Prostate gland (tissue), 2 donors: ENCODE data around the gene DNMT3B. TPM values are rescaled to one million over a fixed set of nuclear protein-coding genes. Genes with fewer than 3 reads are reported as not detected.

Experiments
- DNase-seq: peaks from one replicate; pipeline ENCODE4 v3.0.0-alpha.2; 2019; ENCODE audit warnings: low spot score
- H3K27ac ChIP-seq, 2 donors: fragments of 200-600 bp; sonication (generic); 2 replicates each; pipeline ENCODE4 v1.5.1; 2017 to 2019
- H3K27me3 ChIP-seq: fragments of 200-600 bp; sonication (generic); replicated peaks from 2 replicates; pipeline ENCODE4 v1.5.1; 2019; ENCODE audit not compliant: insufficient read depth
- H3K36me3 ChIP-seq, 2 donors: fragments of 200-600 bp; sonication (generic); 1 replicate in 1 of 2; 2 replicates in 1 of 2; pipeline versions ENCODE4 v1.5.1 to v1.8.1; 2017 to 2019
- H3K4me1 ChIP-seq: fragments of 200-600 bp; sonication (generic); replicated peaks from 2 replicates; pipeline ENCODE4 v1.5.1; 2019
- H3K4me3 ChIP-seq, 2 donors: fragments of 200-600 bp; sonication (generic); 2 replicates each; pipeline ENCODE4 v1.5.1; 2017 to 2019
- H3K9me3 ChIP-seq: fragments of 200-600 bp; sonication (generic); 2 replicates; pipeline ENCODE4 v1.5.1; 2017
- CTCF ChIP-seq, 4 experiments: fragments of 200-600 bp in 2 of 4; fragments of 450-650 bp in 2 of 4; sonication (generic) in 2 of 4; IDR thresholded peaks; 1 replicate in 3 of 4; 2 replicates in 1 of 4; pipeline ENCODE4 v1.5.1; 2016 to 2019; ENCODE audit warnings: antibody characterized with exemption in 4 of 4, mild to moderate bottlenecking in 2 of 4, moderate library complexity in 2 of 4
- POLR2A ChIP-seq: fragments of 450-650 bp; IDR thresholded peaks from one replicate; pipeline ENCODE4 v1.6.1; 2016; ENCODE audit warnings: antibody characterized with exemption, mild to moderate bottlenecking
- POLR2AphosphoS5 ChIP-seq: sonication (generic); formaldehyde crosslinking; IDR thresholded peaks from one replicate; pipeline ENCODE4 v1.6.1; 2017; ENCODE audit warnings: antibody characterized with exemption
- WGBS: methylation state at CpG from one replicate; pipeline ENCODE4 v1.1.5; 2018; 5-methylcytosine and 5-hydroxymethylcytosine counted together
- intact Hi-C: fragments of 100-400 bp; cut with DNase I; formaldehyde crosslinking; loops from one replicate; pipeline ENCODE4 v1.14.2; 2022
- total RNA-seq, 2 donors: library from RNA; depleted of rRNA; stranded (reverse); fragments of >200 nt; gene quantifications; one replicate each; pipeline ENCODE4 v1.1.0, GENCODE V29; 2016

Gene DNMT3B
- total RNA-seq, 2 donors from 2014 or later, result 0.41 to 11.5 TPM

GRCh38 chr20:32786059-32786760, 24.0 kb downstream of the DNMT3B start:
- H3K27ac ChIP-seq, result no peak overlapping the region
- no peaks in the 10 kb centered on the region for H3K4me1 ChIP-seq
- 96% methylated on average over 15 of the region's 16 CpGs for WGBS
- no peak overlapping the region for H3K4me3 ChIP-seq
- TF ChIP-seq POLR2AphosphoS5 (no peak), CTCF (IDR thresholded peaks at IDR 0.05) (no peak), POLR2A (no peak)
- no peaks in the 10 kb centered on the region for H3K9me3 ChIP-seq
- intact Hi-C loops, result no loop called here
- H3K27me3 ChIP-seq, result no peaks in the 10 kb centered on the region
- H3K36me3 ChIP-seq, result no peaks in the 10 kb centered on the region
- no peak for DNase-seq

- H3K36me3 ChIP-seq, result no peaks in the 10 kb centered on the region
- no peak for DNase-seq
- H3K27me3 ChIP-seq, result no peaks in the 10 kb centered on the region
- WGBS, result 89% methylated on average over 16 of the region's 16 CpGs
- TF ChIP-seq CTCF (IDR thresholded peaks at IDR 0.05) (no peak), POLR2AphosphoS5 (no peak), POLR2A (no peak)
- H3K9me3 ChIP-seq, result no peaks in the 10 kb centered on the region
- H3K4me1 ChIP-seq, result no peaks in the 10 kb centered on the region
- no peak overlapping the region for H3K4me3 ChIP-seq
- intact Hi-C loops, result no loop called here
- H3K27ac ChIP-seq, result no peak overlapping the region
Observed at GRCh38 chr20:32787168-32787567, 25.0 kb downstream of the DNMT3B start.

GRCh38 chr20:32789896-32790750, 27.9 kb downstream of the DNMT3B start:
- 74% methylated on average over 6 of the region's 6 CpGs for WGBS
- no peaks in the 10 kb centered on the region for H3K36me3 ChIP-seq
- H3K9me3 ChIP-seq, result no peaks in the 10 kb centered on the region
- no peak overlapping the region for H3K27ac ChIP-seq
- DNase-seq, result peak; percentile 63
- H3K27me3 ChIP-seq, result no peaks in the 10 kb centered on the region
- TF ChIP-seq CTCF (IDR thresholded peaks at IDR 0.05) (peak; percentile 93 to 96 (median 94)), POLR2AphosphoS5 (peak; percentile 23), POLR2A (no peak)
- H3K4me3 ChIP-seq, result no peak overlapping the region
- H3K4me1 ChIP-seq, result no peaks in the 10 kb centered on the region
- intact Hi-C loops, result loop anchor here (5.0 to 10.0 kb wide), 2 partner anchors 305 to 512 kb away; no protein-coding TSS in a partner anchor

GRCh38 chr20:32790751-32791057, 28.5 kb downstream of the DNMT3B start:
- intact Hi-C loops, result loop anchor here (5.0 to 10.0 kb wide), 2 partner anchors 304 to 512 kb away; no protein-coding TSS in a partner anchor
- 97% methylated on average over 3 of the region's 3 CpGs for WGBS
- no peak overlapping the region for H3K4me3 ChIP-seq
- no peaks in the 10 kb centered on the region for H3K27me3 ChIP-seq
- TF ChIP-seq POLR2AphosphoS5 (no peak), POLR2A (no peak), CTCF (IDR thresholded peaks at IDR 0.05) (no peak)
- no peak for DNase-seq
- H3K4me1 ChIP-seq, result no peaks in the 10 kb centered on the region
- no peaks in the 10 kb centered on the region for H3K36me3 ChIP-seq
- H3K9me3 ChIP-seq, result no peaks in the 10 kb centered on the region
- H3K27ac ChIP-seq, result no peak overlapping the region
